ENCODE measurements around the gene DNAI1. TPM values are rescaled to one million over a fixed set of nuclear protein-coding genes. Genes with fewer than 3 reads are reported as not detected.

The DNAI1 gene
- total and polyA plus RNA-seq, 2 of the 13 experiments (the other 11 are each of a cell fraction or from before 2014, with no cell fraction given) = not detected

DNA sequence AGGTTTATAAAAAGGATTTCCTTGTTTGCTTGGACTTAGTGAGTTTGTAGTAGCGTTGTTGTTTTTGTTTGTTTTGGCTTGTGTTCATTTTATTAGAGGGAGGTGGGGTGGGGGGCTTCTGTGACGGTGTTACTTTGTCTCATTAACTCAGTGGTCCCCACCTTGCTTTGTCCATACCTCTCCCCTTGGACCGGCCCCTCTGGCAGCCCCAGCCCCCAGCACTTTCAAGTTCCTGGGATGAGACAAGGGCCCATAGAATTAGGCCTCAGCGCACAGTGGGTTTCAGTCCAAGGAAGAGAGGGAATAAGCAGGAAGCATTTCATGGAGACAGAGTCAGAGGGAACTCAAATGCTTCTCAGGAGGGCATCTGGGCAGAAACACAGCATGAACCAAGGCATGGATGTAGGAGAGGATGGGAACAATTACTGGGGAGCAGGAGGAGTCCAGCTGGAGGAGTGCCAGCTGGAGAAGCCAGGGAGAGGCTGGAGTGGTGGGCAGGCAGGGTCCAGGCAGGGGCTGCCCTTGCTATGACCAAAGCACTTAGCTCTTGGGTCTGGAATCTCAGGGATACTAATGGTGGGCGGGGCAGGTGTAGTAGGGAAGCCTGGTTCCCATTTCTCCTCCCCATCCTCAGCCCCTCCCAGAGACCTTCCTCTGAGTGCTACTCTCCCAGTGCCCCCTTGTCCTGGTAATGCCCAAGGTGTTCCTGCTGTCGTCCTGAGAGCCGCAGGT is 87.7 kb downstream of the DNAI1 start:
- POLR2A ChIA-PET = no interaction called here
- no peak for DNase-seq (ENCODE audit: low spot score)

More for the DNA sequence above, 87.7 kb downstream of the DNAI1 start:
- no TSS peak for BruUV-seq (replicated peaks)
- Histone ChIP-seq H2AFZ (ENCODE audit: low read length) (no peak overlapping the region), H3K4me2 (ENCODE audit: low read depth, low read length) (no peak overlapping the region), H3K9ac (ENCODE audit: insufficient read depth, low read depth, low read length) (no peak overlapping the region), H3K79me2 (ENCODE audit: insufficient read depth, low read length) (no peaks in the 10 kb centered on the region), H3K36me3 (replicated peaks in 1 of 2; ENCODE audit: control insufficient read depth in 1 of 2, insufficient read depth in 2 of 2, low read length in 2 of 2) (no peaks in the 10 kb centered on the region), H4K20me1 (ENCODE audit: insufficient read depth, low read length) (peaks cover 4% of the 10 kb centered on the region; the same call in 1 of the 2 replicates), H3K27ac (ENCODE audit: extremely low read length, insufficient read depth, low read length) (no peak overlapping the region), H3K4me1 (ENCODE audit: insufficient read depth, low read length) (peaks cover 18% of the 10 kb centered on the region), H3K27me3 (ENCODE audit: control insufficient read depth in 1 of 2, insufficient read depth in 2 of 2, low read length in 2 of 2) (peaks cover 0 to 9% of the 10 kb centered on the region in 2 experiments; a peak in 1 of 5 replicates), H3K4me3 (replicated peaks in 1 of 3; ENCODE audit: insufficient read depth in 1 of 3, low read depth in 2 of 3, low read length in 3 of 3) (no peak overlapping the region), H3K9me3 (ENCODE audit: low read length) (no peaks in the 10 kb centered on the region)
- WGBS (ENCODE audit: low lambda C conversion rate) = 50% methylated on average over 6 of the region's 7 CpGs
- CTCF ChIA-PET (ENCODE audit: low intra/inter-chr PET ratio, low total read pairs) = interaction anchor here (1.6 to 3.9 kb wide), 6 partner anchors 28 to 142 kb away, joined by 3 to 42 read pairs (median 18); no protein-coding TSS in a partner anchor
- ATAC-seq (no peak), FAIRE-seq (no peak)
- intact Hi-C loops (cut with micrococcal nuclease; ENCODE audit: unreplicated experiment) (loop anchor here (5.0 kb wide), 1 partner anchor 44 kb away; no protein-coding TSS in a partner anchor), in situ Hi-C loops (cut with HindIII; ENCODE audit: extremely low pct_ligation_motif_present, low pct_unique_long_range_greater_than_20kb) (no loop called here)
- TF ChIP-seq MYC (CRISPR knock-in tag; IDR thresholded peaks at IDR 0.05; ENCODE audit: borderline replicate concordance) = no peak
- TF ChIP-seq, protein P1, sequence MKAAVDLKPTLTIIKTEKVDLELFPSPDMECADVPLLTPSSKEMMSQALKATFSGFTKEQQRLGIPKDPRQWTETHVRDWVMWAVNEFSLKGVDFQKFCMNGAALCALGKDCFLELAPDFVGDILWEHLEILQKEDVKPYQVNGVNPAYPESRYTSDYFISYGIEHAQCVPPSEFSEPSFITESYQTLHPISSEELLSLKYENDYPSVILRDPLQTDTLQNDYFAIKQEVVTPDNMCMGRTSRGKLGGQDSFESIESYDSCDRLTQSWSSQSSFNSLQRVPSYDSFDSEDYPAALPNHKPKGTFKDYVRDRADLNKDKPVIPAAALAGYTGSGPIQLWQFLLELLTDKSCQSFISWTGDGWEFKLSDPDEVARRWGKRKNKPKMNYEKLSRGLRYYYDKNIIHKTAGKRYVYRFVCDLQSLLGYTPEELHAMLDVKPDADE (CRISPR knock-in tag; IDR thresholded peaks at IDR 0.05) = no peak
- TF ChIP-seq LCORL (IDR thresholded peaks at IDR 0.05) = no peak
- TF ChIP-seq LCORL (CRISPR knock-in tag; IDR thresholded peaks at IDR 0.05) = no peak
- TF ChIP-seq POLR2AphosphoS5 (IDR thresholded peaks at IDR 0.05; ENCODE audit: low read depth, low read length) = no peak
- TF ChIP-seq, protein P2, sequence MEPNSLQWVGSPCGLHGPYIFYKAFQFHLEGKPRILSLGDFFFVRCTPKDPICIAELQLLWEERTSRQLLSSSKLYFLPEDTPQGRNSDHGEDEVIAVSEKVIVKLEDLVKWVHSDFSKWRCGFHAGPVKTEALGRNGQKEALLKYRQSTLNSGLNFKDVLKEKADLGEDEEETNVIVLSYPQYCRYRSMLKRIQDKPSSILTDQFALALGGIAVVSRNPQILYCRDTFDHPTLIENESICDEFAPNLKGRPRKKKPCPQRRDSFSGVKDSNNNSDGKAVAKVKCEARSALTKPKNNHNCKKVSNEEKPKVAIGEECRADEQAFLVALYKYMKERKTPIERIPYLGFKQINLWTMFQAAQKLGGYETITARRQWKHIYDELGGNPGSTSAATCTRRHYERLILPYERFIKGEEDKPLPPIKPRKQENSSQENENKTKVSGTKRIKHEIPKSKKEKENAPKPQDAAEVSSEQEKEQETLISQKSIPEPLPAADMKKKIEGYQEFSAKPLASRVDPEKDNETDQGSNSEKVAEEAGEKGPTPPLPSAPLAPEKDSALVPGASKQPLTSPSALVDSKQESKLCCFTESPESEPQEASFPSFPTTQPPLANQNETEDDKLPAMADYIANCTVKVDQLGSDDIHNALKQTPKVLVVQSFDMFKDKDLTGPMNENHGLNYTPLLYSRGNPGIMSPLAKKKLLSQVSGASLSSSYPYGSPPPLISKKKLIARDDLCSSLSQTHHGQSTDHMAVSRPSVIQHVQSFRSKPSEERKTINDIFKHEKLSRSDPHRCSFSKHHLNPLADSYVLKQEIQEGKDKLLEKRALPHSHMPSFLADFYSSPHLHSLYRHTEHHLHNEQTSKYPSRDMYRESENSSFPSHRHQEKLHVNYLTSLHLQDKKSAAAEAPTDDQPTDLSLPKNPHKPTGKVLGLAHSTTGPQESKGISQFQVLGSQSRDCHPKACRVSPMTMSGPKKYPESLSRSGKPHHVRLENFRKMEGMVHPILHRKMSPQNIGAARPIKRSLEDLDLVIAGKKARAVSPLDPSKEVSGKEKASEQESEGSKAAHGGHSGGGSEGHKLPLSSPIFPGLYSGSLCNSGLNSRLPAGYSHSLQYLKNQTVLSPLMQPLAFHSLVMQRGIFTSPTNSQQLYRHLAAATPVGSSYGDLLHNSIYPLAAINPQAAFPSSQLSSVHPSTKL (CRISPR knock-in tag; IDR thresholded peaks at IDR 0.05) = no peak
- no peak for TF ChIP-seq HDAC1 (CRISPR knock-in tag; IDR thresholded peaks at IDR 0.05)
- no peak for TF ChIP-seq HNRNPUL1 (IDR thresholded peaks at IDR 0.05; ENCODE audit: low read depth, low read length)

All from HepG2 (cell line).